NCI-H1092 treated with DMSO at 0.1 percent for 48 hours (cell line): ENCODE data around the gene IL15RA.
"Not testable (repeated sequence)": the region's sequence is repeated elsewhere in the genome, so short reads cannot be mapped to it uniquely, and the experiment has no call there.

Experiments used
- DNase-seq: peaks from one replicate; lab custom pipeline; 2025; lab: John Stamatoyannopoulos, UW

IL15RA gene

DNA sequence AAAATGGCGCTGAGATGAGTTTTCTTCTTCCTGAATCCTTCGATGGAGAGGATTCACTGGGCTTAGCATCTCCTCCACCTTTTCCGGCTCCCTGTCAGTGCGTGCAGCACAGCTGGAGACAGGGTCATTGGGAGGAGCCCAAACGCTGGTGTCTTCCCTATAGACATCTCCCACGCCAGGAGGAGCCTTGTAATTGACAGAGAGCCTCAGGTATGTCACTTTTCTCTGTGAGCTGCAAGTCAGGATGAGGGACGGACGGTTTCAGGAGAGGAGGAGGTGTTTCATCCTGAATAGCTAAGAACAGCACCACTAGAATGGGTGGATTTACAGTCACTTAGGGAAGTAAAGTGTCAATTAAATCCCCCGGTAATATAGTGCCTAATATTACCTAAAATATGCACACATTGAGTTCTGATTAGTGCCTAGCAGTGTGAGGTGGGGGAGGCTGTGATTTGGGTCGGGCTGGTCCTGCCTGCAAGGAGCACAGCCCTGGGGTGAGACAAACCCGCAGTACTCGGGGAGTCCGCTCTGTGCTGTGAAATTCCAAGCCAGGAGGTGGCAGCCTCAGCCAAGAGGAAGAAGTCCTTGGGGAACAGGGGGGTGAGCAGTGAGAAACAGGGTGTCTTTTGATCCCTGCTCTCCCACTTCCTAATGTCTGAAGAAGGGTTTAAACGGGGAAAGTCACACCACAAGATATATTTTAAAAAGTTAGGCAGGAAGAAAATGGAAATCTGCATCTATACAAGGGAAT lies 28.2 kb downstream of the IL15RA start:
- DNase-seq, result peak; percentile 11

DNA sequence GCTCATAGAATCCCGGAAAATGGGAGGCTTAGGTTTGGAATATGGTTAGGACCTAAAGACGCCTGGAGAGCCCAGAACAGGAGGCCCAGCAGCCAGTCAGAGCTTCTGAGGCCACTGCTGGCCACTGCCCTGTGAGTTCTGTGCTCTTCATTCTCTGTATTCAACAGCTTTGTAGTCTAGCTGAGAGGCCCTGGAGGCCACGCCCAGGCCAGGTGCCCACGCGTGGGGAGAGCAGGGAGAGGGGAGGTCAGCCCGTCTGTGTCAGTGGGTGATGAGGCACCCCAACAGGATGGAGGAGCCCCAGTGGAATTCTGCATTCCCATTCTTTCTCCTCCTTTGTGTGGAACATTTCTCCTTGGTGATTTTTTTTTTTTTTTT lies 29.1 kb downstream of the IL15RA start:
- no peak for DNase-seq

DNA sequence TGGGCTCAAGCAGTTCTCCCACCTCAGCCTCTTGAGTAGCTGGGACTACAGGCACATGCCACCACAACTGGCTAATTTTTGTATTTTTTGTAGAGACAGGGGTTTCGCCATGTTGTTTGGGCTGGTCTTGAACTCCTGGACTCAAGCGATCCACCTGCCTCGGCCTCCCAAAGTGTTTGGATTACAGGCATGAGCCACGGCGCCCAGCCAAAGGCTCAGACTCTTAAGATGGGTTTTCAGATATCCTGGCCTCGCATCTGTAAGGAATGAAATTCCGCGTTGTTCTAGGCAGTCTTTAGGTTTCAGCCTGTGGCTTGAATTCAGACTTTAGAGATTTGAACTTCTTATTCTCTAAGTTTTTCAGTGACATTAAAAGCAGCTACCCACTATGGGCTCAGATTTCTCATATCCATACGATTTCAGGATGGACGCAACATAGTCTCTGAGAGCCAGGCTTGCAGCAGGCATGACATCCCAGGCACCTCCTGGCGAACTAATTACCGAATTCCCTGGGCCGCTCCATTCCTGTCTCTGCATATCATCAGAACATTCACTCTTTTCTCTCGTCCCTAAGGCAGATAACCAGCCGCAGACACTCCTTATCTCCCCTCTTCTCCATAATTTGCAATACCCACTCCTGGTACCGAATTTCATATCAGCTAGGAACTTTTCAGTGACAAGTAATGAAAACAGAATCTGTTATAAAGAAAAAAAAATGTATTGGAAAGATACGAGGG lies 29.7 kb downstream of the IL15RA start:
- no peak for DNase-seq

GRCh38 chr10:5946786-5947185 lies 30.6 kb downstream of the IL15RA start:
- no peak for DNase-seq

DNA sequence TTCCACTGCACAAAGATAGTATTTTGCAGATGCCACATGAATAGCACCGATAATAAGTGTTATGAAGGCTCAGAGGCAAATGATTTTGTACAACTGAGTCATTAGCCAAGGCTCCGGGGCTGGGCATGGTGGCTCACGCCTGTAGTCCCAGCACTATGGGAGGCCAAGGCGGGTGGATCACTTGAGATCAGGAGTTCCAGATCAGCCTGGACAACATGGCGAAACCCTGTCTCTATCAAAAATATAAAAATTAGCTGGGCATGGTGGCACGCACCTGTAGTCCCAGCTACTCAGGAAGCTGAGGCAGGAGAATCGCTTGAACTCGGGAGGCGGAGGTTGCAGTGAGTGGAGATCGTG lies 30.9 kb downstream of the IL15RA start:
- DNase-seq, result not testable (repeated sequence)

DNA sequence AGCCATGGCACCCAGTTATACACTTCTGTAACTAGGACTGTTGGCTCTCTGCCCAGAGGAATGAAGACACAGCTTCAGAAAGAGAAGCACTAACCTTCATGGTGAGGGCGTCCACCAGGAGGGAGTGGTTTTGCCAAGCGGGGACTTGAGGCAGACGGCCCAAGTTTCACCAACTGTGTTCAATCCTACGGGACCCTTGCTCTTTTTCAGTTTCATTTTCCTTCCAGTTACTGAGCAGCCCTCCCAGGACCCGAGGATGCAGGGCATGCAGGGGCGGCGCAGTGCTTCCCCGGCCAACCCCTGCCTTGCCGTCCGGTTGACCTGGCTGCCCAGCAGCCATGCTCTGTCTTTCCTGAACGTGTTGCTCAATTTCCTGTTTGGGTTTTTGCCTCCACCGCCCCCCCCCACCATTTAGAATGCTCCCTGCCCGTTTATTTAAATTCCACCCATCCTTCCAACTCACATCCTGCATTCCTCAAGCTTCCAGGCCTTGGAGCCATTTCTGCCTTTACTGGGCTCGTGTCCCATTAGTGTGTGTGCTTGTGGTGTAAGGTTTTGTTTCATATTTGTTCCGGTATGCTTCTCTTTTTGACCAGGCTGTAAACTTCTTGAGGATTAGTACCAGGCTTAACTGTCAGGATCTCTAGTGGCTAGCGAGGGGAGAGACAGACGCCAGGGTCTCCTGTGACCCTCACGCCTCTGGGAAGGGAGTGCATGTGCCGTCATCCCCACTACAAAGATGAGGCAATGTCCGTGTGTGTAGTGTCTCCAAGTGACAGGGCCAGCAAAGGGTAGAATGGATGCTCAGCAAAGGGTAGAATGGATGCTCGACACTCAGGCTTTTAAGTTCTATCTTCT lies 31.6 kb downstream of the IL15RA start:
- no peak for DNase-seq

- DNase-seq, result no peak
Measured at GRCh38 chr10:5945190-5945509, 32.2 kb downstream of the IL15RA start.

- no peak for DNase-seq
Measured at GRCh38 chr10:5944389-5945189, 32.8 kb downstream of the IL15RA start.

- no peak for DNase-seq
Measured at GRCh38 chr10:5943536-5943935, 33.8 kb downstream of the IL15RA start.

GRCh38 chr10:5942474-5942873 lies 34.9 kb downstream of the IL15RA start:
- DNase-seq, result no peak

DNA sequence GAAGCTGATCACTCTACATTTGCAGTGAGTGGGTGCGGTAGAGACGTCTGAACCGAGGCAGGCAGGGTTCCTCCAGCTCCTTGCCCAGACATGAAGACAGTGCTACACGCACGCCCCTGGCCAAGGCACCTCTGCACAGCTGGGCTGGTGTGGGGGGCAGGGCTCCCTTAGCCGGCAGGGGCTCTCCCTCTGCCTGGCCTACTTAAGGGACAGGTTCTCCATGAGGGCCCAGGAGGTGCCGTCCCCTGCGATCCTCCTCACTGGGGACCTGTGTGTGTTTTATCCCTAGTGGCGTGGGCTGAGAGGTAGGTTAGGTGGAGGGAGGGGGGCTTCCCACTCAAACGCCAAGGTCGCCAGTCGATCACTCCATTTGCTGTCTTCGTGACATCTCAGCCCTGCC lies 35.3 kb downstream of the IL15RA start:
- DNase-seq, result no peak

DNA sequence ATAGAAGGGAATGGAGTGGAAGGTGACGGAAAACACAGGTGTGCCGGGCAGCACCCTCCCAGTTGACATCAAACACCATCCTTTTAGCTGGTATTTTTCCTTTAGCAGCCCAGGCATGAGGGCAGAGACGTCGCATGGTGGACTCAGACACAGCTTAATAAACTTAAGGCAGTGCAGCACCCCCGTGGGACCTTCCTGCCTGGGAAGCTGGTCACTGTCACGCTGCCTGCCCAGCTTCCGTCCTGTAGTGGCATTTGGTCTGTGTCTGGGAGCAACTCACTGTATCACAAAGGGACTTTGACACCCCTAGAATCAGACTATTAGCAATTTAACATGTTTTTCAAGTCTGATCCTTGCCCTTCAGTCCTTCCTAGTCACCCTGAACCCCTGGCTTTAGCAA lies 35.8 kb downstream of the IL15RA start:
- no peak for DNase-seq

GRCh38 chr10:5940807-5941218 lies 36.5 kb downstream of the IL15RA start:
- DNase-seq, result no peak

DNA sequence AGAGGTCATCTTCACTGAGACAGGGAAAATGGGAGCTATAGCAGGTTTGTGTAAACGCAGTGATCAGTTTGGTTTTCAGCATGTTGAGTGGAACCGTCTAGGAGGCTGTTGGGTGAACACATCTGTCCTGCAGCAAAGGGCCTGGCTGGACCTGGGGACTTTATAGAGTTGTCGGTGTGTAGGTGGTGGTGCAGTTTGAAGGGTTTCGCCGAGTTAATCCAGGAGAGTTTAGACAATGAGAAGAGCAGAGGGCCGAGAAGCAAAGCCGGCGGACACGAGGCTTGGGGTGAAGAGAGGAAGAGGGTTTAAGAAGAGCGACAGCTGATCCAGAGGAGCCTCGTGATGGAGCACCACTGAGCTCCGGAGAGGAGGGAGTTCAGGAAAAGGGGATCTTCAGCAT lies 39.1 kb downstream of the IL15RA start:
- DNase-seq, result no peak

- DNase-seq, result no peak
Measured at GRCh38 chr10:5937016-5937415, 40.3 kb downstream of the IL15RA start.

DNA sequence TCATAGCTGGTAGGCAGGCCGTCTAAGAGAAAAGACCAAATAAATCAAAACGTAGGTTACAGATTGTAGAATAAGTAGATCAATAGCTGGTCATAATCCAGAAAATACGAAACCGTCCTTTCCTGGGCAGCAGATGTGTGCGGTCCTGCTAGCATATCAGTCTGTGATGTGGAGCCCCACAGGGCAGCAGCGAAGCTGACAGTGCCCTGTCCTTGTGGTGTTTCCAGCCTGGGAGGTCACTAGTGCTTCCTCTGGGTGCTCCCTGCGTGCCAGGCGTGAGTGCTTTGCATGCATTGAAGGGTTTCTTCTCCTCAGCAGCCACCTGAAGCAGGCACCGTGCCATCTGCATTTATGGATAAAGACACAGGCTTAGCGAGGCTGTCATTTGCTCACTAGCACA lies 41.7 kb downstream of the IL15RA start:
- DNase-seq, result peak; percentile 13

DNA sequence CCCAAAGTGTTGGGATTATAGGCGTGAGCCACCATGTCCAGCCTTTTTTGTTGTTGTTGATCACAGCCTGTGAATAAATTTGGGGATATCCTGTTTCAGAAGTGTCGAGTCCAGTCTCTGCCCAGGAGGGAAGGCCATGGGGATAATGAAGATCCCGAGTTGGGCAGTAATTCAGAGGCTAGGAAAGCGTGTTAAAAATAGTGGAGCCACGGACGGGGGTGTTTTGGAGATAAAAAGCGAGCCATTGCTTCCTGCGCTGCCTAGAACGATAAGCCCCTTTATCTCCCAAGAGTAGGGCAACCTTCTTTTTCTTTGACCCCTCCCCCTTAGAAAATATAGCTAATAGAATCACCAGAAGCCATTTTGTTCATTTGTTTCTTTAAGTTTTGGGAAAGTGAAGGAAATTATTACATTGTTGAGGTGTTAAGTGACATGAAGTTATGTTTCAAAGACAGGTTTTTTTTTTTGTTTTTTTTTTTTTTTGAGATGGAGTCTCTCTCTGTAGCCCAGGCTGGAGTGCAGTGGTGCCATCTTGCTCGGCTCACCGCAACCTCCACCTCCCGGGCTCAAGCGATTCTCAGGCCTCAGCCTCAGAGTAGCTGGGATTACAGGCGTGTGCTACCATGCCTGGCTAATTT lies 43.3 kb downstream of the IL15RA start:
- no peak for DNase-seq

- no peak for DNase-seq
Measured at GRCh38 chr10:5932345-5932744, 45.0 kb downstream of the IL15RA start.

GRCh38 chr10:5930272-5930671 lies 47.1 kb downstream of the IL15RA start:
- no peak for DNase-seq

- DNase-seq, result no peak
Measured at GRCh38 chr10:5929442-5929841, 47.9 kb downstream of the IL15RA start.

DNA sequence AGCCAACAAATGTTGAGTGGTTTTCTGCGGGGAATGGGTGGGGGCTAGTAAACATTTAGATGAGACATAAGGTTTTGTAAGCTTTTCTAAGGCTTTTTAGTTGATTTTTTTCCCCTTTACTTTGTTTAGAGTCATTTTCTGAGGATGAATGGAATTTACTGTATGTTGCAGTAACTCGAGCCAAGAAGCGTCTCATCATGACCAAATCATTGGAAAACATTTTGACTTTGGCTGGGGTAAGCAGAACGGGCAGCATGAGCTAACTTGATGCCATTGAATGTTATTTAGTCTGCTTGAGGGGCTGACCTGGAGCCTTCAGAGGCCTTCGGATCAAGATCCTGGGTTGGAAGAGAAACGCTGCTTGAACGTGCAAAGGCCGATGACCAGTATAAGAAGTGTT lies 50.0 kb downstream of the IL15RA start:
- DNase-seq, result no peak

DNA sequence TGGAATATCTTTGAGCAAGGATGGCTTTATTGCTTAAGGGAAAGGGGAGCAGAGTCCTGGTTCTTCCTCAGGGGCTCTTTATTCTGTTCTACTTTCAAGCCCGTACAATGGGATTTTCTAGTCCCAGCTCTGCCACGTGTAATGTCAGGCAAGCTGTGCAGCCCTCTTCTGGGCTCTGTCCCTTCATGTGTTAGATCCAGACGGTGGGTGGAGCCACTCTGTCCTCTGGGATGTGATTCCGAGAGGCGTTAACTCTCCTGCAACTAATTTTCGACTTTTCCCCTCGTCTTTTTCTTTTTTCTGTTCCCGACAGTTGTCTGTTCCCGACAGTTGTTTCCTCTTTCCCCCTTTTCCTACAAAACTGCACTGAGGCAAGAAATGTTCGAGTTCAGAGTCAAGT lies 52.5 kb downstream of the IL15RA start:
- no peak for DNase-seq
